Stimulated activated naive CD8-positive, alpha-beta T cell treated with anti-CD3 and anti-CD28 coated beads, Interleukin-15, Interleukin-2, amounts not matched to agents 100 ng/mL and 50 ng/mL, for 24 hours (primary cell): ENCODE measurements around the gene ABCB4.

Experiments used
- H3K27ac Mint-ChIP-seq: one replicate; pipeline ENCODE4 v1.8.0; 2021; ENCODE audit warnings: mild to moderate bottlenecking, mixed read lengths
- H3K27me3 Mint-ChIP-seq: one replicate; pipeline ENCODE4 v1.8.0; 2021; ENCODE audit warnings: mixed read lengths
- H3K36me3 Mint-ChIP-seq: one replicate; pipeline ENCODE4 v1.8.0; 2021; ENCODE audit warnings: low read depth, mixed read lengths
- H3K4me1 Mint-ChIP-seq: one replicate; pipeline ENCODE4 v1.8.0; 2021; ENCODE audit warnings: low read depth, mixed read lengths
- H3K4me3 Mint-ChIP-seq: one replicate; pipeline ENCODE4 v1.8.0; 2021; ENCODE audit warnings: mild to moderate bottlenecking, mixed read lengths
- H3K9me3 Mint-ChIP-seq: one replicate; pipeline ENCODE4 v1.8.0; 2021; ENCODE audit warnings: mixed read lengths

ABCB4 gene

GRCh38 chr7:87363342-87363741 is 112.1 kb downstream of the ABCB4 start:
- Mint-ChIP-seq H3K27ac (no peak overlapping the region), H3K4me1 (no peaks in the 10 kb centered on the region), H3K27me3 (no peaks in the 10 kb centered on the region), H3K36me3 (peaks cover 7% of the 10 kb centered on the region), H3K9me3 (no peaks in the 10 kb centered on the region), H3K4me3 (no peak overlapping the region)

GRCh38 chr7:87361320-87361719 is 114.2 kb downstream of the ABCB4 start:
- no peak overlapping the region for H3K4me3 Mint-ChIP-seq
- H3K36me3 Mint-ChIP-seq: peaks cover 14% of the 10 kb centered on the region
- no peaks in the 10 kb centered on the region for H3K27me3 Mint-ChIP-seq
- H3K9me3 Mint-ChIP-seq: no peaks in the 10 kb centered on the region
- no peak overlapping the region for H3K27ac Mint-ChIP-seq
- H3K4me1 Mint-ChIP-seq: no peaks in the 10 kb centered on the region

- H3K4me3 Mint-ChIP-seq: no peak overlapping the region
- H3K9me3 Mint-ChIP-seq: no peaks in the 10 kb centered on the region
- H3K4me1 Mint-ChIP-seq: no peaks in the 10 kb centered on the region
- peaks cover 33% of the 10 kb centered on the region for H3K36me3 Mint-ChIP-seq
- no peaks in the 10 kb centered on the region for H3K27me3 Mint-ChIP-seq
- H3K27ac Mint-ChIP-seq: no peak overlapping the region
These were observed 116.1 kb downstream of the ABCB4 start for GRCh38 chr7:87359366-87359765.

GRCh38 chr7:87356448-87356847 is 119.0 kb downstream of the ABCB4 start:
- no peaks in the 10 kb centered on the region for H3K9me3 Mint-ChIP-seq
- no peak overlapping the region for H3K27ac Mint-ChIP-seq
- no peaks in the 10 kb centered on the region for H3K4me1 Mint-ChIP-seq
- H3K27me3 Mint-ChIP-seq: no peaks in the 10 kb centered on the region
- no peak overlapping the region for H3K4me3 Mint-ChIP-seq
- H3K36me3 Mint-ChIP-seq: peaks cover 60% of the 10 kb centered on the region

GRCh38 chr7:87354749-87355148 is 120.7 kb downstream of the ABCB4 start:
- Mint-ChIP-seq H3K4me3 (no peak overlapping the region), H3K36me3 (peaks cover 66% of the 10 kb centered on the region), H3K4me1 (no peaks in the 10 kb centered on the region), H3K27ac (no peak overlapping the region), H3K9me3 (no peaks in the 10 kb centered on the region), H3K27me3 (no peaks in the 10 kb centered on the region)
